HG02763 (cell line): Measurements from ENCODE around the gene PTHLH.

Experiments
- ATAC-seq: cut with Tn5 transposase; IDR thresholded peaks from one replicate; pipeline ENCODE4 v1.9.1; 2021; ENCODE audit warnings: mild to moderate bottlenecking, moderate library complexity; ENCODE audit not compliant: unreplicated experiment

Gene PTHLH

DNA sequence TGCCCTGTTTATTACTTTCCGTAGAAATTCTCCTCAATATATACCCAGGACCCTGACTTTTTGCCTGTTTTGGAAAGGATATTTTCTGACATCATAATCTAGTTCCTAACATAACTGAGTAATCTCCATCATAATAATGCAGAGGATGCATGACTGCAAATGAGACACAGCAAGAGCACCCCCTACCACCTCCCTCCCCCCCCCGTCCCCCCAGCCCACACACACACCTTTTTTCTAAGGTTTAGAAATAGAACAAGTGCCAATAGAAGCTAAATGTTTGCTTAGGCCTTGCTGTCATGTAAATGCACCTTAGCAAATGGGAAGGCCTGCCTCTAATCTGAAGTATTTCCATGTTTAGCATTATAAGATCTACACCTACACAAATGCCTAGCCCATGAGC, at the start of gene PTHLH:
PTHLH (minus strand) TSS at position 13 of the 400 bp plus-strand sequence. CDS start 3,239 bp downstream, outside the sequence.
- ATAC-seq: no peak

DNA sequence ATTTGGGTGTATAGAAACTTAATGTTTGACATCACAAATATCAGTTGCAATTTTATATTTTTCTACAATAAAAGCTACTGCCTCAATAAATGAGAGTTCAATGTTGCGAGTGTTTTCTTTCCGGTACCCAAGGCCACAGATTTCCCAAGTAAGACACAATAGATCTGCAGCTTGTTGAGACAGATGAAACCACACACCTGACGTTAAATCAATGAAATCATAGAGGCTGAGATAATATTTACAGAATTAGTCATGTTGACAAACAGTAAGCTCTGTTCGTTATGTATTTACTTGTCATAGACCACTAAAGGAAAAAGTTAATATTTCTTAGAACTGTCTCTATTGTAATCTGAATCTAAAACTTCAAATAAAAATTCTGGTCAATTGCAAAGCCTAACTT, 49.2 kb upstream of the PTHLH start:
- no peak for ATAC-seq

DNA sequence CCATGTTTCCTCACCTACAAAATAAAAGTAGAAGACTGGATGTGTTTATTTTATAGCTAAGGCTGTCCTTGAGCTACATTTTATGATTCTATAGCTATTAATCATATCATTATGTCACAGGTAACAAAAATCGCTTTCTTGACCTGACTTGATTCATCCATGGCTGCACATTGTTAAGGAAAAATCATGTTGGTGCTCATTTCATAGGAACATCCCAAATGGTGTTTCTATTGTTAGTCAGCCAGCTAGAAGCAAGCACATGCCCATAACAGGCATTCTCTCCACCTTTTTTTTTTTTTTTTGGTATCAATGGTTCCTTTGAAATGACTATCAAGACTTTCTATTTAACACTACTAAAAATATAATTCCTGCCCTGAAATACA, 45.3 kb upstream of the PTHLH start:
- ATAC-seq: no peak

DNA sequence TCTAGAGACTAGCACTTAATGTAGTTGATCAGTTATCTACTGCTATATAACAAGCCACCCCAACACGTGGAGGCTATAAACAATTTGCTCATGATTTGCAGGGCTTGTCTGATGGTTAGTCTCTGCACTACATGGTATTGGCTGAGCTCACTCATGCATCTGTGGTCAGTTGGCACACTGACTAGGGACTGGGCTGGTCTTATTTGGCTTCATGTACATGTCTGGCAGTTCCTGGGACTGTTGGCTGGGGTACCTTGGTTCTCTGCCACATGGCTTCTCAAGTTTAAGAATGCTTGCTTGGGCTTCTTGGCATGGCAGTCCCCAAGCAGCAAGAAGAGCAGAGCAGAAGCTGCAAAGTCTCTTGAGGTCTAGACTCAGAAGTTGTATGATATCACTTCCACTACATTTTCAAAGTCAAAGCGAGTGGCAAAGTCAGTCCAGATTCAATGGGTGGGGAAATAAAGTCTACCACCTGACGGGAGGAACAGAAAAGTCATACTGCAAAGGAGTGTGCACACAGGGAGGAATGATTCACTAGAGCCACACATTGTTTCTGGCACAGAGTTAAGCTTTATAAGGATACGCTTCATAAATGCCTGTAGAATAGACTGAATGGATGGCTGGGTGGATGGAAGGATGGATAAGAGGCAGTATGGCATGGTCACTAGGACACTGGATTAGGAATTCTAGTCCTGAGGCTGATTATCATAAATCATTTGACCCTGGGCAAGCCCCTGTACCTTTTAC, 44.8 kb upstream of the PTHLH start:
- no peak for ATAC-seq

DNA sequence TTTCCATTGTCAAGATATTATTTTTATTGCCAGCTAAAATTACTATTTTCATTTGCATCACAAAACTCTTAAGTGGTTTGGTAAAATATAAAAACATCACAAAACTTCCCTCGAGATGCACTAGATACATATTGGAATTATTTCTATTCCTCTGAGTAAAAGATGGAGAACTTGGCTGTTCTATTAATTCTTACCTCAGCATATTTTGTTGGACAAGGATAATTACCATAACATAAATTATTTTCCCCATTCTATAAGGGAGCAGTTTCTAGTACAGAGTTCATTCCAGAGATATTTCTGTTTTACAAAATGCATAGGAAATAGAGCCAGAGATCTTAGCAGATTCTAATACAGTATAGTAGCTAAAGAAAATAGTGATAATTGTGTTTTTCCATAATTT, 42.6 kb upstream of the PTHLH start:
- ATAC-seq: no peak

DNA sequence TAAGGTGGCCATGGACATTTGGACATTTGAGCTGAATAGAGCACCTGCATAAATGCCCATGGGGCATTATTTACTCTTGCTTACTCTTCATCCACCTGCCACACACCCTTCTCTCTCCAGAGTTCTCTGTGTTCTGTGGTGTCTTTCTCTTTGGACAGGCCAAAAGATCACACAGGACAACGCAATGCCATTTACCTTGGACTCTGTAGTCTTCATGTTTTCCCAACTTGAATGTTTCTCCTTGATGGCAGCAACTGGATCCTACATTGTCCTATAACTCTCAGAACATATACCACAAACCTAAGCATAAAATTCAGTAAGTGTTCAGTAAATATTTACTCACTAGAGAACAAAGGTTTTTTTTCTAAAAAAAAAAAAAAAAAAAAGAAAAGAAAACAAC, 41.7 kb upstream of the PTHLH start:
- ATAC-seq: no peak

DNA sequence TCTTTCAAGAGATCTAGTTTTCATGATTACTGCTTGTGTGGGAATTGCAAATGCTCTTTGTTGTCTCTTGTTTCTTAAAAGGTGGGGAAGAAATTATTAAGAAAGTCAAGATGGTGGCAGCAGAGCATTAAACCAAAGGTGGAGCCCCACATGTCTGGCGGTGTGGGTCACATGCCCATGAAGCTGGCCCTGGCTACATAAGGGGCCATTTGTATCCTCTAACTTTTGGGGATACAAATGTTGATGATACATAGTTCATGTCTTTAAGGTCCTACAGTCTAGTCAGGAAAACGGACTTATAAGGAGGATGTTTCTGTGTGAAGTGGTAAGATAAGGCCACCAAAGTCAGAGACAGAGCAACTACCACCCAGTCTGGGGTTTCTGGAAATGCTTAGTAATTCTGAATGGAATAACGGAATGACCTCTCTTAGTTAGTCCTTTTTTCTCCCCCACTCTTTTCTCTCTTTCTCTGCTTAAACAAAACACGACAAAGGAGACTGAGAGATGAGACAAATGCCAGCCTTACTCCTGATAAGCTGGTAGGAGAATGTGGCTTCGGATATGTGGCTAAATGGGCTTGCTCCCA, 39.9 kb upstream of the PTHLH start:
- ATAC-seq: no peak

DNA sequence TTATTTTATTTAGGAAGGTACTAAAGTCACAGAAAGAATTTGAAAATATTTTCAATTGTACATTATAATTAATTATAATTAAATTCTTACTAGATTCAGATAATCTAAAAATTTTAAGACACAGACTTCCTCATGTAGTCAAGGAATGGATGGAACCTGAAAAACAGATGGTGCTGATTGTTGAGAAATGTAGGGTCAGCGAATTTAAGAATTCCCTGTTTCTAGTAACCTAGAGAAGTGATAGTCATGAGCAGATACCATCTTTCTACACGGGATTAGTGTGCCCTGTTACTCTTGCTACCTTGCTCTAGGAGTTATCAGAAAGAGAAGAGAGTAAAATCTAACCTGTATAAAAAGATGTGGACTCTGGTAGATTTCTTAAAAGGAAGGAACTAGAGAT, 37.5 kb upstream of the PTHLH start:
- ATAC-seq: no peak

DNA sequence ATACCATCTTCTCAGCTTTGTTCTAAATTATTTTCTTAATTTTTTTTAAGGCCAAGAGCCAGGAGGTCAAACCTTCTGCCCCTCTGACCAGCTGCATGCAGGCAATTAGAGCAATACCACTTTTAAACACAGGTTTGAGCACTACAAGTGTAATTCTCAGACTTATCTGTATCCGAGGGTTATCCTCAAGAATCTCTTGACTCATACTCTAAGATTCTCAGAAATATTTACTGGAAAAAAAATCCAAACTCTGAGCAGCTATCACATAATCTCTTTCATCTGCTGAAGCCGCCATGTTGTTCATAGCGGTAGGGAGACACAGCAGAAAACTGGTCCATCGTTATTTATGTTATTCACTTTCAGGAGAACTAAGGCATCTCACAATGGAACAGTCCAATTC, 27.4 kb upstream of the PTHLH start:
- no peak for ATAC-seq

DNA sequence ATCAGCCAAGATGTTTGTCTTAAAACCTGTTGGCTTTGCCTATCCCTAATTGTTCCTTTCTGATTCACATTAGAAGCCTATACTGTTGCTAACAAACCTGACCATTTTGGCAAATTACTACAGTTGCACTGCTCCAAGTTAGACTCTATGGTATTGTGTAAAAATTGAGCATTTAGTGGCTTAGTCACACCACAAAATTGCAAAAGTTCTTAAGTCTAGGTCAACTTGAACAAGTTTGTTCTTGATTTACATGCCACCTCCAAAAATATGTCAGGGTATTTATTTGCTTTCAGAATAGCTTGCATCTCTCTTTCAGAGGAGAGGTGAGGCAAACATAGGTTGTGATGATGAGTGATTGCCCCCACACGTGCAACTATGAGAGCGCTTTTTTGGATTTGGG, 27.0 kb upstream of the PTHLH start:
- no peak for ATAC-seq

DNA sequence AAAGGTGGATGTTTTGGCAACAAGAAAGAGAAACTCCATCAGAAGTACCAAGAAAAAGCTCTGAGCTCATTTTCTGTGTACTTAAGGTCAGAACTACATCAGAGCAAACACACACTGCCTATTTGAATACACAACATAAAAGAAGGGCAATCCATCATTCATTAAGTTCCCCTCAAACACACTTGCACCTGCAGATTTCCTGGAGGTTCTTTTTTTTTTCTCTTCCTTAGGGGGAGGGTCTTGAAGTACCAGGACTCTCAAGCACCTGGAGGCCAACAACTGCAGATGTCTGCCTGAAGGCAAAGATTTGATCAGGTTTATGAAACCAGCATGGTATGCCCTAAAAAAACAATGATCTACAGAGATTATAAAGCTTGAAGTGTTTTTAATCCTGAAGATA, 26.1 kb upstream of the PTHLH start:
- no peak for ATAC-seq

DNA sequence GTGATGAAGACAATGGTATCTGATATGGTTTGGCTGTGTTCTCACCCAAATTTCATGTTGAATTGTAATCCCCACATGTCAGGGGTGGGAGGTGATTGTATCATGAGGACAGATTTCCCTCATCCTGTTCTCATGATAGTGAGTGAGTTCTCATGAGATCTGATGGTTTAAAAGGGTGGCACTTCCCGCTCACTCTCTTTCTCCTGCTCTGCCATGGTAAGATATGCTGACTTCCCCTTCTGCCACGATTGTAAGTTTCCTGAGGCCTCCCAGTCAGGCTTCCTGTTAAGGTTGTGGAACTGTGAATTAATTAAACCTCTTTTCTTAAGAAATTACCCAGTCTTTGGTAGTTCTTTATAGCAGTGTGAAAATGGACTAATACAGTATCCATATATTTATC, 25.6 kb upstream of the PTHLH start:
- no peak for ATAC-seq

DNA sequence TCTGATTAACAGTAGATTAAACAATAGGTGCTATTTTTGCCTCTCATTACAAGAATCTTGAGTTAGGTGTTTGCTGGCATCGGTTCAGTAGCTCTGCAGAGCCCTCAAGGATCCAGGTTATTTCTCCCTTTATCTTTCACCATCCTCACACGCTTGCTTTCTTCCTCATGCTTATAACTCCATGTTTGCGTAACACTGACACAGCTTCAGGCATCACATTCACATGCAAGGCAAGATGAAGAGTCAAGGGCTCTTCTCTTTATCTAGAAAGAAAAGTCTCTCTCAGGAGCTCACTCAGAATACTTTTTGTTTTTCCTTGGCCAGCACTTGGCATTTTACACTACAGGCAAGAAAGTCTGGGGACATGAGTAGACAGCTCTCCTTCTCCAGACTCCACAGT, 24.2 kb upstream of the PTHLH start:
- no peak for ATAC-seq

DNA sequence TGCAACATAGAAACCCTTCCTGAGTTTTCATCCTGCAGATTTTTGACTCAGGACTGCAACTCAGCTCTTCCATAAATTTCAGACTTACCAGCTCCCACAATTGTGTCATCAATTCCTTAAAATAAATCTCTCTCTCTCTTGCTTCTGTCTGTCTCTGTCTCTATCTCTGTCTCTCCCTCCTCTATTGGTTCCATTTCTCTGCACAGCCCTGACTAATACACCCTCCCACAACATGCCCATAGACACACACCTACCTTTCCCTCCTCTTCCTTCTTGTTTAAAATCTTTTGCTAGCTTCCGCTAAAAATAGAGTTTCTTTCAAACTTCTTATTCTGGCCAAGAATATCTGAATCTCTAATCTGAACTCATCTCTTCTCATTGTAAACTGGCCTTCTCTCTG, 22.9 kb upstream of the PTHLH start:
- no peak for ATAC-seq

DNA sequence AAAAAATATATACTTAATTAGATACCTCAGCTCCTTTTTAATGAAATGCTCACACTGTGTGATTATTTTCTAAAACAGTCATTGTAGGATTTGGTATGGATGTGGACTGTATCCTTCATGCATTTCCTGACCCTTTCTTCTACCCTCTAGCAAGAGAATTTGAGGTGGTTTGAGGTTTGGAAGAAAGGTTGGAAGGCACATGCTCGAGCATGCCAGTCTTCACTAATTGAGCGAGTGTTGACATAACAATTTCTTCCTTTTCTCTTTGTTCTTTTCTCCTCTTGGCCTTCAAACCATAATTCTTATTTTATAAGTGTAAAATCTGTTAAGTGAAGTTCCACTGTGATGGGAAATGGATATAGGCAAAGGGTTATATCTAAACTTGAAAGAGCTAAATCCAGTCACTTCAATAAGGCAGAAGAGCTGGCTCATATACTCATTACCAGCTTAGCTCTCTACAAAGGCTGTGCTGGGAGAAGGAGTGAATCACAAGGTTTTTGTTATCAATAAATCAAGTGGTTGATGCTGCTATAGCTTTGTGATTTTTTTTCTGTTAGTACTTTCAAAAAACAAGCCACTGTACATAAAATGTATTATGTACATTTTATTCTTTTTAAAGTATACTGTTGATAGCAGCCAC, 16.2 kb upstream of the PTHLH start:
- ATAC-seq: no peak

DNA sequence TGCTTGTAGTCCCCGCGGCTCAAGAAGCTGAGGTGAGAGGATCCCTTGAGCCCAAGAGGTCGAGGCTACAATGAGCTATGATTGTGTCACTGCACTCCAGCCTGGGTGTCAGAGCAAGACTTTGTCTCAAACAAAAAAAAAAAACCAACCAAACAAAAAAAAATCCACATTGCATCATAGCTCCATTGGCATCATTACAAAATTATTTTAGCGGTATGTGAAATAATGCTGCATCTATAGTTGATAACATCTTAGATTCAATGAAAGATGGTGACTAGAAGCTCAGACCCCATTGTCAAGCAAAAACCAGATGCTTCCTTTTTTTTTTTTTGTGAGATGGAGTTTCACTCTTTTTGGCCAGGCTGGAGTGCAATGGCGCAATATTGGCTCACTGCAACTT, 14.8 kb upstream of the PTHLH start:
- ATAC-seq: no peak

DNA sequence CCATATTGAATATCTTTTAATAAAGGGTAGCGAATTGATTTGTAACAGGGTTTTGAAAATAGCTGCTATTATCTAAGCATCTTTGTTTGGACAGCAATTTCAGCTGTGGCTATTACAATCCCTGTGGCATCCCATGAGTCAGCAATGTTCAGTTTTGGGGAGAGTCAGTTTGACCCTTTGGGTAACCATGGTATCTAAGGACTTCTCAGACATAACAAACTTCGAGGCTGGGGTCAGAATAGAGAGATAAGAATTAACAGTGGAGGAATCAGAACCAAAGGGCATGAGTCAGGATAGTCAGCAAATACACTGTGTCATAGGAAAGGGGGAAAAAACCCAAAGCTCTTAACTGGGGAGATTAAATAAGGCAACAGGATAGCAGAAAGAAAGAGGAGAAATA, 11.7 kb upstream of the PTHLH start:
- no peak for ATAC-seq

DNA sequence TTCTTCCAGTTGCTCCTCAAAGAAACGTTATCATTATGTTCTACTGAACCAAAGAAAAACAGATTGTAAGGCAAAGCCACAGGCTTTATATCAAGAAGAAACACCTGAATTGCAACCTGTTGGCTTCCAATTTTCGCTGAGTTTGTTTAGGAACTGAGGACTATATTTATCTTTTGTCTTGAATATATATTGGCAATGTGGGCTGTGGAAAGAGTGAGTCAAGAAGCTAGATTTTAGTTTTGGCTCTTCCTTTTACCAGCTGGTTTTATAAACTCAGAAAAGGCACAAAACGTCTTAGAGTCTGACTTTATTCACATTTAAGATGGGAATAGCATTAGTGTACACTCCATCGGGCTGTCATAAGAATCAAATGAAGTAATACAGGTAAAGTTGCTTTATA, 10.4 kb upstream of the PTHLH start:
- ATAC-seq: no peak

DNA sequence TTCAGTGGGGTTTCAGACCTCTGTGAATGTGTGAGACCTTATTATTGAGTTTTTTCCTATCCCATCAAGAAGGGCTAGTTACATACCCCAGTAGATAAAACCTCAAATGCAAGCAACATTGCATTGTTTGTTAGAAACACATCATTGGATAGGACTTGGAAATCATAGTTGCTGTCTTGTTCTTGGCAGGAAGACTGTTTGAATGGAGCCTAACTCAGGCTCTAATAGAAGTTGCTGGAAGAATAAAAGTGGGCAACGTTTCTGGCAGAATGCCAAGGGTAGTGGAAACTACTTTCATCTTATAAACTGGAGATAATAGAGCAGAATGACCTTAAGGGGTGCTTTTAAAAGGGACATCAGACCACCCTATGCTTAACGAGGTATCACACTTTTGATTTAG, 9.9 kb upstream of the PTHLH start:
- no peak for ATAC-seq

DNA sequence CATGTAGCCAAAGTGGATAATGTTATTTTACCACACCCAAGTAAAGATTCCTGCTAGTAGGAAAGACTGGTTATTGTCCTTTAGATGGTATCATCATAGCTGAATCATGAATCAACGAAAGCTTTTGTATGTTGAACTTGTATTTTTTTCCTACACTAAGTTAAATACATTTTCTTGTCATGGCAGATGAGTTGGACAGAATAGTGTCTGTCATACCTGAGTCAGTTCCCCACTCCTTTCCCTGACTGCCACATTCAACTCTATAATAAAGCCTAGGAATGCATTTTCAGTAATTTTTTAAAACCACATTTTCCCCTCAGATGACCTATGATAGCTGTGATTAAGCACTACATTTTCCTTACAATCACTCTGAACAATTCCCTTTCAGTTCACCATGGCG, 9.3 kb upstream of the PTHLH start:
- no peak for ATAC-seq

DNA sequence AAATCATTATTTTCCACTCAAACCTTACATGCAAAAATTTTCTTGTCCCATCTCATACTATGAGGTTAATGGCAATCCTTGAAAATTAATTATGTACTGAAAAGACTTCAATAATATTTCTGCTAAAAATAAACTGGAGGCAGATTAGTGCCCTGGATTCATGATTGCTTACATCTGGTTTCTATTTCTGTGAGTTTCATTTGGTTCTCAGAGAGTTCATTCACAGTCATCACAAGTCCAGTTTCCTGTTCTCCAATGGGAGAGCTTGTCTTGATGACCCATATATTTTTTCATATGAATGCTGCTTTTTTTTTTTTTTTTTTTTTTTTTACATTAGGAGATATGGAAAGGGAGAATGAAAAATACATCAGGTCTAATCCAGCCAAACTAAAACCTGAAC, 6.6 kb upstream of the PTHLH start:
- ATAC-seq: no peak
